ENCODE data around the gene MARCHF3.

DNA sequence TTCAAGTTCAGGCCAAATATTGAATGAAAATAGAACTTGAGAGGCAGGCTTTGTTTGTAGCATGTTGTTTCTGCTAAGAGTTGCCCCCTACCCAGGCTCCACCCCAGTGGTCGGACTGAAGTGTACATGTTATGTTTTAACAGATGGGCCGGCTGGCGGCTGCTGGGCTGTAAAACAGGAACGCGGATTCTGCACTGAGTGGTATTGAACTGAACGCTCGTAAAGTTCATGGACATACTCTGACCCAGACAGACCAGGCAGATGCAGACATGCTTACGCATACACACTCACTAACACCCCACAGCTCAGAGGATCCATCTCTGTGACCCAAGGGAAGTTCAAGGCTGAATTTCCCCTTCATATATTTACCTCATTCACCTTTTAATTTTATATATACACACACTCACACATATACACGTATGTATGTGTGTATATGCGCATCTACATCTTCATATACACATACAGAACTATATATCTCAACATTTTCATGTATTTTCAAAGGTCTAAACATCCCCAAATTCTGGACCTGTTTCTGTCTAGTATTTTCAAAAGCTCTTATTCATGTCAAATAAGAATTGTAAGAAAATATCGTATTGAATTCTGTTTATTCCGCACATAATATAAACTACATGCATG is 1.4 kb downstream of the MARCHF3 start:
- TF ChIP-seq, protein P1, sequence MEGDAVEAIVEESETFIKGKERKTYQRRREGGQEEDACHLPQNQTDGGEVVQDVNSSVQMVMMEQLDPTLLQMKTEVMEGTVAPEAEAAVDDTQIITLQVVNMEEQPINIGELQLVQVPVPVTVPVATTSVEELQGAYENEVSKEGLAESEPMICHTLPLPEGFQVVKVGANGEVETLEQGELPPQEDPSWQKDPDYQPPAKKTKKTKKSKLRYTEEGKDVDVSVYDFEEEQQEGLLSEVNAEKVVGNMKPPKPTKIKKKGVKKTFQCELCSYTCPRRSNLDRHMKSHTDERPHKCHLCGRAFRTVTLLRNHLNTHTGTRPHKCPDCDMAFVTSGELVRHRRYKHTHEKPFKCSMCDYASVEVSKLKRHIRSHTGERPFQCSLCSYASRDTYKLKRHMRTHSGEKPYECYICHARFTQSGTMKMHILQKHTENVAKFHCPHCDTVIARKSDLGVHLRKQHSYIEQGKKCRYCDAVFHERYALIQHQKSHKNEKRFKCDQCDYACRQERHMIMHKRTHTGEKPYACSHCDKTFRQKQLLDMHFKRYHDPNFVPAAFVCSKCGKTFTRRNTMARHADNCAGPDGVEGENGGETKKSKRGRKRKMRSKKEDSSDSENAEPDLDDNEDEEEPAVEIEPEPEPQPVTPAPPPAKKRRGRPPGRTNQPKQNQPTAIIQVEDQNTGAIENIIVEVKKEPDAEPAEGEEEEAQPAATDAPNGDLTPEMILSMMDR (conservative IDR thresholded peaks at IDR 0.05): no peak
- no peak for TF ChIP-seq ZFX (IDR thresholded peaks at IDR 0.05)

Data from C4-2B (cell line).